Keratinocyte (primary cell): ENCODE measurements around the gene CER1. TPM values are rescaled to one million over a fixed set of nuclear protein-coding genes. Genes with fewer than 3 reads are reported as not detected.

ENCODE experiments used
- DNase-seq: peaks from one replicate; pipeline ENCODE4 v3.0.0-alpha.2; 2011; ENCODE audit warnings: low read depth, missing footprints, low spot score
- FAIRE-seq: peaks from 2 replicates; lab custom pipeline; 2011; peaks lifted over from hg19 to GRCh38; lab: Jason Lieb, UNC
- H2AFZ ChIP-seq: 2 replicates; pipeline ENCODE4 v1.6.0; 2012; ENCODE audit warnings: low read length, control low read depth, inconsistent platforms; ENCODE audit not compliant: control insufficient read depth
- H3K27ac ChIP-seq: 2 replicates; pipeline ENCODE4 v1.5.1; 2011; ENCODE audit warnings: low read length; ENCODE audit not compliant: control insufficient read depth, insufficient read depth
- H3K27me3 ChIP-seq: 3 replicates; pipeline ENCODE4 v1.6.0; 2011; ENCODE audit warnings: low read length; ENCODE audit not compliant: control insufficient read depth, insufficient read depth; ENCODE audit errors: extremely low read depth
- H3K36me3 ChIP-seq, 2 experiments: 2 replicates in 1 of 2; 3 replicates in 1 of 2; pipeline ENCODE4 v1.5.1; 2011; ENCODE audit warnings: low read length in 2 of 2, mild to moderate bottlenecking in 1 of 2; ENCODE audit not compliant: control insufficient read depth in 2 of 2, insufficient read depth in 2 of 2; ENCODE audit errors: extremely low read depth in 1 of 2
- H3K4me1 ChIP-seq: 3 replicates; pipeline ENCODE4 v1.5.1; 2011; ENCODE audit warnings: low read length; ENCODE audit not compliant: control insufficient read depth, insufficient read depth; ENCODE audit errors: extremely low read depth
- H3K4me2 ChIP-seq: 3 replicates; pipeline ENCODE4 v1.6.0; 2011; ENCODE audit warnings: low read depth, low read length; ENCODE audit not compliant: control insufficient read depth, insufficient read depth; ENCODE audit errors: extremely low read depth
- H3K4me3 ChIP-seq, 3 experiments: fragments of 200-600 bp in 1 of 3; sonication (generic) in 1 of 3; 2 replicates in 2 of 3; 3 replicates in 1 of 3; pipeline ENCODE4 v1.5.1; 2011 to 2016; ENCODE audit warnings: low read length in 3 of 3, mild to moderate bottlenecking in 3 of 3, control low read depth in 2 of 3, inconsistent platforms in 1 of 3, low read depth in 1 of 3, mixed read lengths in 1 of 3, mixed run types in 1 of 3, moderate library complexity in 1 of 3; ENCODE audit not compliant: control insufficient read depth in 2 of 3, insufficient read depth in 2 of 3; ENCODE audit errors: extremely low read depth in 1 of 3
- H3K79me2 ChIP-seq: 2 replicates; pipeline ENCODE4 v1.6.0; 2012; ENCODE audit warnings: low read length; ENCODE audit not compliant: control insufficient read depth, insufficient read depth
- H3K9ac ChIP-seq: 3 replicates; pipeline ENCODE4 v1.6.0; 2011; ENCODE audit warnings: low read length; ENCODE audit not compliant: control insufficient read depth, insufficient read depth; ENCODE audit errors: extremely low read depth
- H3K9me1 ChIP-seq: 3 replicates; pipeline ENCODE4 v1.6.0; 2011; ENCODE audit warnings: low read length; ENCODE audit not compliant: control insufficient read depth, insufficient read depth; ENCODE audit errors: extremely low read depth
- H3K9me3 ChIP-seq: 2 replicates; pipeline ENCODE4 v1.5.1; 2012; ENCODE audit warnings: low read depth, low read length; ENCODE audit not compliant: control insufficient read depth
- H4K20me1 ChIP-seq: 3 replicates; pipeline ENCODE4 v1.6.0; 2011; ENCODE audit warnings: low read length; ENCODE audit not compliant: control insufficient read depth, insufficient read depth; ENCODE audit errors: extremely low read depth
- CTCF ChIP-seq, 3 experiments: IDR thresholded peaks in 1 of 3; conservative IDR thresholded peaks in 1 of 3; optimal IDR thresholded peaks in 1 of 3; 2 replicates in 2 of 3; 3 replicates in 1 of 3; pipeline versions ENCODE3 to v1.5.1; 2011; ENCODE audit warnings: low read length in 3 of 3, mild to moderate bottlenecking in 3 of 3, moderate library complexity in 2 of 3, control low read depth in 1 of 3, inconsistent platforms in 1 of 3; ENCODE audit not compliant: insufficient read depth in 2 of 3; ENCODE audit errors: extremely low read depth in 1 of 3
- EZH2 ChIP-seq: IDR thresholded peaks from one replicate; pipeline ENCODE4 v1.6.1; 2012; ENCODE audit warnings: inconsistent platforms, mild to moderate bottlenecking, low read length, moderate library complexity
- dilution Hi-C: fragments of 300-500 bp; cut with MboI; formaldehyde crosslinking; loops from one replicate; pipeline ENCODE4 v1.7.0; 2020; ENCODE audit warnings: low sequenced_read_pairs; ENCODE audit not compliant: extremely low pct_ligation_motif_present
- polyA plus RNA-seq, 5 experiments: library from polyadenylated mRNA; depleted of rRNA in 3 of 5; stranded (reverse) in 3 of 5; stranded (forward) in 1 of 5; unstranded in 1 of 5; fragments of >200 nt; gene quantifications; 1 replicate in 1 of 5; 2 replicates in 3 of 5; 3 replicates in 1 of 5; pipeline versions ENCODE4 v1.2.1 to v1.2.3, GENCODE V29; 2011 to 2012; ENCODE audit warnings: missing spikeins in 2 of 5, low read depth in 1 of 5, low replicate concordance in 1 of 5

The CER1 gene
- polyA plus RNA-seq, 1 donor (not counting 4 experiments of a cell fraction or from before 2014, with no cell fraction given), result not detected

GRCh38 chr9:14746626-14747025 is 24.1 kb upstream of the CER1 start:
- Histone ChIP-seq H3K9me1 (no peaks in the 10 kb centered on the region), H2AFZ (no peak overlapping the region), H4K20me1 (no peaks in the 10 kb centered on the region), H3K9me3 (no peaks in the 10 kb centered on the region), H3K27ac (peak overlapping the region; percentile 7), H3K79me2 (no peaks in the 10 kb centered on the region), H3K9ac (no peak overlapping the region), H3K4me3 (no peak overlapping the region), H3K4me2 (peak overlapping the region; percentile 14), H3K27me3 (no peaks in the 10 kb centered on the region), H3K36me3 (no peaks in the 10 kb centered on the region), H3K4me1 (peaks cover 7% of the 10 kb centered on the region)
- no peak for TF ChIP-seq CTCF (optimal IDR thresholded peaks at IDR 0.05 in 1 of 3, IDR thresholded peaks at IDR 0.05 in 1 of 3, conservative IDR thresholded peaks at IDR 0.05 in 1 of 3; ENCODE audit: extremely low read depth in 1 of 3, insufficient read depth in 2 of 3, low read length in 3 of 3)
- TF ChIP-seq EZH2, result no peak
- DNase-seq (no peak), FAIRE-seq (no peak)
- dilution Hi-C loops, result no loop called here

DNA sequence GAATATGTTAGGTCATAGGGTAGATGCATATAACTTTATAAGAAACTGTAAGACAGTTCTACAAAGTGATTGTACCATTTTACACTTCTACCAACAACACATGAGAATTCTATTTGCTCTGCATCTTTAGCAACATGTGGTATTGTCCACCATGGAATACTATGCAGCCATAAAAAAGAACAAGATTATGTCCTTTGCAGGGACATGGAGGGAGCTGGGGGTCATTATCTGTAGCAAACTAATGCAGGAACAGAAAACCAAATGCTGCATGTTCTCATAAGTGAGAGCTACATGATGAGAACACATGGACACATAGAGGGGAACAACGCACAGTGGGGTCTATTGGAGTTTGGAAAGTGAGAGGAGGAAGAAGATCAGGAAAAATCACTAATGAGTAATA is 22.2 kb upstream of the CER1 start:
- DNase-seq, result no peak
- no peaks in the 10 kb centered on the region for H3K79me2 ChIP-seq
- FAIRE-seq, result no peak
- no peaks in the 10 kb centered on the region for H3K9me1 ChIP-seq
- dilution Hi-C loops, result no loop called here
- no peaks in the 10 kb centered on the region for H3K36me3 ChIP-seq
- H3K9me3 ChIP-seq, result no peaks in the 10 kb centered on the region
- no peak overlapping the region for H3K9ac ChIP-seq
- no peak overlapping the region for H2AFZ ChIP-seq
- H3K4me3 ChIP-seq, result no peak overlapping the region
- no peaks in the 10 kb centered on the region for H3K27me3 ChIP-seq
- TF ChIP-seq CTCF (optimal IDR thresholded peaks at IDR 0.05 in 1 of 3, IDR thresholded peaks at IDR 0.05 in 1 of 3, conservative IDR thresholded peaks at IDR 0.05 in 1 of 3; ENCODE audit: extremely low read depth in 1 of 3, insufficient read depth in 2 of 3, low read length in 3 of 3), result no peak
- no peak for TF ChIP-seq EZH2
- no peaks in the 10 kb centered on the region for H4K20me1 ChIP-seq
- no peak overlapping the region for H3K4me2 ChIP-seq
- H3K27ac ChIP-seq, result no peak overlapping the region
- peaks cover 7% of the 10 kb centered on the region for H3K4me1 ChIP-seq
